ENCODE results near the gene AVPR1B.
A peak's percentile ranks its signal among the peaks of the same experiment; 100 is the strongest.

The AVPR1B gene

GRCh38 chr1:206116873-206117150 is 376 bp downstream of the AVPR1B start:
- H3K27ac ChIP-seq = no peak overlapping the region
- peaks cover 0 to 15% (median 14%) of the 10 kb centered on the region in 4 donors for H3K4me1 ChIP-seq
- DNase-seq = no peak
- H3K27me3 ChIP-seq = no peaks in the 10 kb centered on the region
- intact Hi-C loops (cut with DNase I; ENCODE audit: low total_unique reads) = loop anchor here (10.0 kb wide), 1 partner anchor 192 kb away; no protein-coding TSS in a partner anchor
- no peaks in the 10 kb centered on the region for H3K36me3 ChIP-seq
- H3K4me3 ChIP-seq = peak overlapping the region; percentile 35 to 54
- H3K9me3 ChIP-seq = peaks cover 0 to 12% (median 0%) of the 10 kb centered on the region in 3 donors
- TF ChIP-seq, protein P1, sequence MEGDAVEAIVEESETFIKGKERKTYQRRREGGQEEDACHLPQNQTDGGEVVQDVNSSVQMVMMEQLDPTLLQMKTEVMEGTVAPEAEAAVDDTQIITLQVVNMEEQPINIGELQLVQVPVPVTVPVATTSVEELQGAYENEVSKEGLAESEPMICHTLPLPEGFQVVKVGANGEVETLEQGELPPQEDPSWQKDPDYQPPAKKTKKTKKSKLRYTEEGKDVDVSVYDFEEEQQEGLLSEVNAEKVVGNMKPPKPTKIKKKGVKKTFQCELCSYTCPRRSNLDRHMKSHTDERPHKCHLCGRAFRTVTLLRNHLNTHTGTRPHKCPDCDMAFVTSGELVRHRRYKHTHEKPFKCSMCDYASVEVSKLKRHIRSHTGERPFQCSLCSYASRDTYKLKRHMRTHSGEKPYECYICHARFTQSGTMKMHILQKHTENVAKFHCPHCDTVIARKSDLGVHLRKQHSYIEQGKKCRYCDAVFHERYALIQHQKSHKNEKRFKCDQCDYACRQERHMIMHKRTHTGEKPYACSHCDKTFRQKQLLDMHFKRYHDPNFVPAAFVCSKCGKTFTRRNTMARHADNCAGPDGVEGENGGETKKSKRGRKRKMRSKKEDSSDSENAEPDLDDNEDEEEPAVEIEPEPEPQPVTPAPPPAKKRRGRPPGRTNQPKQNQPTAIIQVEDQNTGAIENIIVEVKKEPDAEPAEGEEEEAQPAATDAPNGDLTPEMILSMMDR (IDR thresholded peaks at IDR 0.05) = no peak

DNA sequence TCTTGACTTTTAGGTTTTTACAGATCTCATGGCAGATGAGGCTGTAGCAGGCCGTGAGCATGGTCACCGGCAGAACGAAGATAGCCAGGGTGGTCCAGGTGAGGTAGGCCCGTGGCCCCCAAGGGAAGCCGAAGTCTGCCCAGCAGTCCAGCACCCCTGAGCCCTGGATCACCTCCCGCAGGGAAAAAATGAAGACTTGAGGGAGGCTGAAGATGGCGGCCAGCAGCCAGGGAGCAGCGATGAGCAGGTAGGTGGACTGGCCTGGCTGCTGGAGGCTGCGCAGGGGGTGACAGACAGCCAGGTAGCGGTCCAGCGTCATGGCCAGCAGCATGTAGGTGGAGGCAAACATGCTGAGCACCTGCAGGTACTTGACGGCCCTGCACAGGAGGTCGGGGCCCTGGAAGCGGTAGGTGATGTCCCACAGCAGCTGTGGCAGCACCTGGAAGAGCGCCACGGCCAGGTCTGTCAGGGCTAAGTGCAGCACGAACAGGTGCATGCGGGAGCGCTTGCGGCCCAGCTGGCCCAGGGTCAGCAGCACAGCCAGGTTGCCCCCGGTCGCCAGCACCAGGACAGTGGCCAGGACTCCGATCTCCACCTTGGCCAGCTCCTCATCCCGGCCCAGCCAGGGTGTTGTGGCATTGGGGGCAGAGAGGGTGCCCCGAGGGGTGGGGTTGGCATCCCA is 856 bp downstream of the AVPR1B start:
- intact Hi-C loops (cut with DNase I; ENCODE audit: low total_unique reads) = loop anchor here (10.0 kb wide), 1 partner anchor 192 kb away; no protein-coding TSS in a partner anchor
- no peak for DNase-seq
- Histone ChIP-seq H3K4me1 (peaks cover 0 to 15% (median 14%) of the 10 kb centered on the region in 4 donors), H3K27ac (no peak overlapping the region), H3K4me3 (no peak overlapping the region), H3K36me3 (no peaks in the 10 kb centered on the region), H3K9me3 (peaks cover 0 to 7% (median 0%) of the 10 kb centered on the region in 3 donors), H3K27me3 (no peaks in the 10 kb centered on the region)
- TF ChIP-seq, protein P1 (IDR thresholded peaks at IDR 0.05) = no peak

GRCh38 chr1:206115791-206116190 is 1.4 kb downstream of the AVPR1B start:
- intact Hi-C loops (cut with DNase I; ENCODE audit: low total_unique reads) = loop anchor here (10.0 kb wide), 1 partner anchor 191 kb away; no protein-coding TSS in a partner anchor
- no peaks in the 10 kb centered on the region for H3K27me3 ChIP-seq
- H3K36me3 ChIP-seq = no peaks in the 10 kb centered on the region
- DNase-seq = no peak
- TF ChIP-seq, protein P1 (IDR thresholded peaks at IDR 0.05) = no peak
- H3K9me3 ChIP-seq = peaks cover 0 to 2% (median 0%) of the 10 kb centered on the region in 3 donors
- no peak overlapping the region for H3K4me3 ChIP-seq
- peaks cover 0 to 15% (median 14%) of the 10 kb centered on the region in 4 donors for H3K4me1 ChIP-seq
- no peak overlapping the region for H3K27ac ChIP-seq

DNA sequence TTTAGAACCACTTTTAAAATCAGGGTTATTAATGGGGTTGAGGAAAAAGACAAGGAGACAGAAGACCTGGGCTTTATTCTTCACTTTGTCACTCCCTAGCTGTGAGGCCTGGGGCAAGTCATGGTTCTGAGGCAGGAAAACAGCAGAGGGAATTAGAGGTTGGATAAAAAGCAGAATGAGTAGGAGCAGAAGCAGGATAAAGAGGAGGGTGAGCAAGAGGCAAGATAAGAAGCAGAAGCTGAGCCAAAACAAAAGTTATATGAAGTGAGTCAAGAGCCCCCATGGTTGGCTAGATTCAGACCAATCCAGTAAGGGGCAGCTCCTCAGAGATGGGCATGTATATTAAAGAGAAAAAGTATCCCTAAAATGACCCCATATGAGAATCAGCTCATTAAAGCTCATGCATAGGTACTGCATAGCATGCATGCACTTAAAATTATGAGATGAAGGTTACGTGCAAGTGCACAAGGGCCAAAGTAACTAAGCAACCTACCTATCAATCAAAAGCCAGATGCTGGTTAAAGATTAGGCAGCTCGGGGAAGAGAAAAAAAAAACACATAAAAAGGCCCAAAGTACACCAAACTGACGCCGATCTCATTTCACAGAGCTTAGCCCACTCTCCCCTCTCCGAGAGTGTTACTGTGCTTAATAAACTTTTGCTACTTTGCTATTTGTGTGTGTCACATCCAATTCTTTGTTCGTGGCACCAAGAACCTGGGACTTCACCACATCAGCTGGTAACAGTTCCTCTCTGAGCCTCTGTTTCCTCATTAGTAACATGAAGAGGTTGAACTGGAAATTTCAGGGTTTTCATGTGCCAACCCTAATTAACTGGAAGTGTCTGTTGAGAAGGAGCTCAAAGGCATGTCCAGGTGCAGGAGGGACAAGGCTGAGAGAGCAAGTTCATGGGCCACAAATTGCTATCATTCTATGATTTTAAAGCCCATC is 2.2 kb downstream of the AVPR1B start:
- intact Hi-C loops (cut with DNase I; ENCODE audit: low total_unique reads) = loop anchor here (10.0 kb wide), 1 partner anchor 190 kb away; no protein-coding TSS in a partner anchor
- DNase-seq = no peak
- no peak overlapping the region for H3K27ac ChIP-seq
- H3K9me3 ChIP-seq = no peaks in the 10 kb centered on the region
- H3K36me3 ChIP-seq = no peaks in the 10 kb centered on the region
- no peaks in the 10 kb centered on the region for H3K27me3 ChIP-seq
- TF ChIP-seq, protein P1 (IDR thresholded peaks at IDR 0.05) = no peak
- peaks cover 0 to 15% (median 14%) of the 10 kb centered on the region in 4 donors for H3K4me1 ChIP-seq
- no peak overlapping the region for H3K4me3 ChIP-seq

DNA sequence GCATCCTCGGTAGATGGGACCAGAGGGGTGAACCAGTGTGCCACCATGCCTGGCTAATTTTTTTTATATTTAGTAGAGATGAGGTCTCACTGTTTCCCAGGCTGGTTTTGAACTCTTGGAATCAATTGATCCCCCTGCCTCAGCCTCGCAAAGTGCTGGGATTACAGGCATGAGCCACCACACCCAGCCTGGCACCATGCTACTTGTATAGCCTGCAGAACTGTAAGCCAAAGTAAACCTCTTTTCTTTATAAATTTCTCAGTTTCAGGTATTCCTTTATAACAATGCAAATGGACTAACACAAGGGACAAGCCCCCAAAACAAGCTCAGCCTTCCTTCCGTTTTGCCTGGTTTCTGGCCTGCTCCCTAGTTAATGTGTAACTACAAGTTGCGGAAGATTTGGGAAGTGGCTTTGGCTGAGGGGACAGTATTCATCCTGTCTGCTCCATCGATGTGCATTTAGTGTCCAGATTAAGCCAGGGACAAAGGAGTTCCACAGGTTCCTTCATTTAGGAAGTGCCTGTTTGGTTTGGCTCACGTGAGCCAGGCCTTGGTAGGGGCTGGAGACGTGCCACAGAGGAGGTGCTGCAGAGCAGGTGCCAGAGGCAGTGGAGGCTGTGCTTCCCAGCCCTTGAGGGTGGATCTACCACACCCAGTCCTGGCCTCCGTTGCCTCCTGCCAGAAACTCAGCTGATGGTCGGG is 4.4 kb downstream of the AVPR1B start:
- intact Hi-C loops (cut with DNase I; ENCODE audit: low total_unique reads) = loop anchor here (10.0 kb wide), 1 partner anchor 188 kb away; no protein-coding TSS in a partner anchor
- H3K9me3 ChIP-seq = no peaks in the 10 kb centered on the region
- DNase-seq = no peak

More for the DNA sequence above, 4.4 kb downstream of the AVPR1B start:
- TF ChIP-seq, protein P1 (IDR thresholded peaks at IDR 0.05) = no peak
- Histone ChIP-seq H3K27me3 (no peaks in the 10 kb centered on the region), H3K36me3 (no peaks in the 10 kb centered on the region), H3K27ac (no peak overlapping the region), H3K4me3 (no peak overlapping the region), H3K4me1 (peaks cover 0 to 13% (median 10%) of the 10 kb centered on the region in 4 donors)

All from tibial artery (tissue), 4 donors.